T follicular helper cell (primary cell): ENCODE measurements around the gene SGIP1.

Experiments used
- DNase-seq: peaks from one replicate; pipeline ENCODE4 v3.0.0-alpha.2; 2020; ENCODE audit warnings: low read depth

SGIP1 gene

GRCh38 chr1:66521721-66522365 is 12.1 kb upstream of the SGIP1 start:
- no peak for DNase-seq

- no peak for DNase-seq
Measured at GRCh38 chr1:66523562-66523961, 10.4 kb upstream of the SGIP1 start.

- no peak for DNase-seq
Measured at GRCh38 chr1:66525086-66525485, 8.9 kb upstream of the SGIP1 start.

GRCh38 chr1:66526036-66526435 is 7.9 kb upstream of the SGIP1 start:
- DNase-seq: no peak

- no peak for DNase-seq
Measured at GRCh38 chr1:66526991-66527390, 7.0 kb upstream of the SGIP1 start.

- DNase-seq: no peak
Measured at GRCh38 chr1:66527686-66528085, 6.3 kb upstream of the SGIP1 start.

GRCh38 chr1:66528580-66528979 is 5.4 kb upstream of the SGIP1 start:
- DNase-seq: no peak

GRCh38 chr1:66532214-66532613 is 1.7 kb upstream of the SGIP1 start:
- no peak for DNase-seq

GRCh38 chr1:66532798-66533783 is 862 bp upstream of the SGIP1 start:
- DNase-seq: no peak

- no peak for DNase-seq
Measured at GRCh38 chr1:66535061-66535460, 1.1 kb downstream of the SGIP1 start.

- no peak for DNase-seq
Measured at GRCh38 chr1:66535853-66536252, 1.9 kb downstream of the SGIP1 start.

- DNase-seq: no peak
Measured at GRCh38 chr1:66537718-66538117, 3.8 kb downstream of the SGIP1 start.

- DNase-seq: no peak
Measured at GRCh38 chr1:66539491-66539890, 5.5 kb downstream of the SGIP1 start.

GRCh38 chr1:66540434-66541032 is 6.6 kb downstream of the SGIP1 start:
- DNase-seq: no peak

- DNase-seq: no peak
Measured at GRCh38 chr1:66542314-66542713, 8.4 kb downstream of the SGIP1 start.

- no peak for DNase-seq
Measured at GRCh38 chr1:66542811-66543767, 9.1 kb downstream of the SGIP1 start.

- DNase-seq: no peak
Measured at GRCh38 chr1:66546047-66546810, 12.3 kb downstream of the SGIP1 start.

GRCh38 chr1:66549017-66549416 is 15.1 kb downstream of the SGIP1 start:
- no peak for DNase-seq

- DNase-seq: no peak
Measured at GRCh38 chr1:66550243-66550642, 16.3 kb downstream of the SGIP1 start.

GRCh38 chr1:66552287-66552686 is 18.3 kb downstream of the SGIP1 start:
- DNase-seq: no peak

GRCh38 chr1:66552829-66553228 is 18.9 kb downstream of the SGIP1 start:
- no peak for DNase-seq
